HG03442 (cell line): ENCODE results near the gene ALX3.
"Not testable (repeated sequence)": the region's sequence is repeated elsewhere in the genome, so short reads cannot be mapped to it uniquely, and the experiment has no call there.

Source experiments
- ATAC-seq: cut with Tn5 transposase; IDR thresholded peaks from one replicate; pipeline ENCODE4 v1.9.1; 2021; ENCODE audit warnings: mild to moderate bottlenecking, moderate library complexity; ENCODE audit not compliant: unreplicated experiment

ALX3 gene

GRCh38 chr1:110089561-110090275 is 19.2 kb upstream of the ALX3 start:
- no peak for ATAC-seq

GRCh38 chr1:110088739-110089316 is 18.4 kb upstream of the ALX3 start:
- no peak for ATAC-seq

GRCh38 chr1:110087812-110088738 is 17.6 kb upstream of the ALX3 start:
- ATAC-seq: peak; percentile 63

- ATAC-seq: no peak
These were observed 16.5 kb upstream of the ALX3 start for GRCh38 chr1:110086961-110087360.

GRCh38 chr1:110085671-110086070 is 15.2 kb upstream of the ALX3 start:
- no peak for ATAC-seq

GRCh38 chr1:110084227-110085078 is 14.0 kb upstream of the ALX3 start:
- no peak for ATAC-seq

- ATAC-seq: no peak
These were observed 13.4 kb upstream of the ALX3 start for GRCh38 chr1:110083866-110084226.

- ATAC-seq: no peak
These were observed 12.8 kb upstream of the ALX3 start for GRCh38 chr1:110083061-110083865.

GRCh38 chr1:110082477-110082876 is 12.0 kb upstream of the ALX3 start:
- no peak for ATAC-seq

- no peak for ATAC-seq
These were observed 10.6 kb upstream of the ALX3 start for GRCh38 chr1:110081061-110081460.

GRCh38 chr1:110079995-110080394 is 9.5 kb upstream of the ALX3 start:
- not testable (repeated sequence) for ATAC-seq

GRCh38 chr1:110076789-110077500 is 6.5 kb upstream of the ALX3 start:
- ATAC-seq: no peak

- ATAC-seq: no peak
These were observed 3.7 kb upstream of the ALX3 start for GRCh38 chr1:110074166-110074565.

GRCh38 chr1:110070282-110070669 is 196 bp downstream of the ALX3 start:
- ATAC-seq: no peak

- no peak for ATAC-seq
These were observed 829 bp downstream of the ALX3 start for GRCh38 chr1:110069404-110070281.

GRCh38 chr1:110068646-110069403 is 1.6 kb downstream of the ALX3 start:
- ATAC-seq: no peak

- ATAC-seq: no peak
These were observed 2.4 kb downstream of the ALX3 start for GRCh38 chr1:110067893-110068645.
